GM23338 (cell line): ENCODE data around the gene CASP7. TPM values are rescaled to one million over a fixed set of nuclear protein-coding genes. Genes with fewer than 3 reads are reported as not detected.

ENCODE experiments used
- ATAC-seq: fragments of 200-7000 bp; cut with Tn5 transposase; 3 replicates; pipeline ENCODE4 v1.9.1; 2020
- DNase-seq: peaks from one replicate; pipeline ENCODE4 v3.0.0-alpha.2; 2015; ENCODE audit warnings: low spot score
- H2AFZ ChIP-seq: fragments of 200-600 bp; sonication (generic); 2 replicates; pipeline ENCODE4 v1.8.0; 2016; ENCODE audit warnings: antibody characterized with exemption, mild to moderate bottlenecking, moderate library complexity
- H3F3A ChIP-seq: fragments of 200-600 bp; sonication (generic); replicated peaks from 2 replicates; pipeline ENCODE4 v1.8.0; 2017; ENCODE audit warnings: antibody characterized with exemption, mixed run types, low read depth
- H3K27ac ChIP-seq: fragments of 200-600 bp; sonication (generic); 2 replicates; pipeline ENCODE4 v1.6.1; 2016; ENCODE audit warnings: low read depth
- H3K27me3 ChIP-seq: fragments of 200-600 bp; sonication (generic); 2 replicates; pipeline ENCODE4 v1.8.0; 2016; ENCODE audit warnings: mild to moderate bottlenecking, mixed run types, moderate library complexity; ENCODE audit not compliant: insufficient read depth
- H3K36me3 ChIP-seq: fragments of 200-600 bp; sonication (generic); 2 replicates; pipeline ENCODE4 v1.8.0; 2016; ENCODE audit warnings: mild to moderate bottlenecking; ENCODE audit not compliant: insufficient read depth
- H3K4me1 ChIP-seq: fragments of 200-600 bp; sonication (generic); 2 replicates; pipeline ENCODE4 v1.8.0; 2016; ENCODE audit warnings: mild to moderate bottlenecking, moderate library complexity; ENCODE audit not compliant: insufficient read depth
- H3K4me2 ChIP-seq: fragments of 200-600 bp; sonication (generic); 2 replicates; pipeline ENCODE4 v1.7.1; 2017; ENCODE audit warnings: mixed run types
- H3K4me3 ChIP-seq: fragments of 200-600 bp; sonication (generic); 2 replicates; pipeline ENCODE4 v1.6.1; 2016; ENCODE audit warnings: mixed run types
- H3K79me2 ChIP-seq: fragments of 200-600 bp; sonication (generic); replicated peaks from 2 replicates; pipeline ENCODE4 v1.8.0; 2017; ENCODE audit warnings: mild to moderate bottlenecking; ENCODE audit not compliant: insufficient read depth
- H3K9me2 ChIP-seq: fragments of 200-600 bp; sonication (generic); 2 replicates; pipeline ENCODE4 v1.8.0; 2017; ENCODE audit not compliant: insufficient read depth
- H4K20me1 ChIP-seq: fragments of 200-600 bp; sonication (generic); replicated peaks from 2 replicates; pipeline ENCODE4 v1.8.0; 2017; ENCODE audit warnings: mild to moderate bottlenecking; ENCODE audit not compliant: insufficient read depth
- H3K27ac Mint-ChIP-seq: 2 replicates; pipeline ENCODE4 v1.8.0; 2020; ENCODE audit warnings: inconsistent platforms, mild to moderate bottlenecking, moderate library complexity, mixed read lengths
- H3K27me3 Mint-ChIP-seq: 3 replicates; pipeline ENCODE4 v1.8.0; 2022; ENCODE audit warnings: low read depth, mild to moderate bottlenecking, moderate library complexity, mixed read lengths, inconsistent platforms; ENCODE audit not compliant: insufficient read depth, poor library complexity
- H3K36me3 Mint-ChIP-seq: 3 replicates; pipeline ENCODE4 v1.8.0; 2021; ENCODE audit warnings: low read depth, mild to moderate bottlenecking, inconsistent platforms, moderate library complexity, mixed read lengths
- H3K4me1 Mint-ChIP-seq: 3 replicates; pipeline ENCODE4 v1.8.0; 2020; ENCODE audit warnings: mild to moderate bottlenecking, inconsistent platforms, mixed read lengths
- H3K4me3 Mint-ChIP-seq: 3 replicates; pipeline ENCODE4 v1.8.0; 2021; ENCODE audit warnings: moderate library complexity, mild to moderate bottlenecking, inconsistent platforms, mixed read lengths
- H3K9me3 Mint-ChIP-seq: 3 replicates; pipeline ENCODE4 v1.8.0; 2020; ENCODE audit warnings: moderate library complexity, mild to moderate bottlenecking, inconsistent platforms, mixed read lengths
- CREB1 ChIP-seq: fragments of 250-450 bp; sonication (Bioruptor Pico); IDR thresholded peaks from 2 replicates; pipeline ENCODE4 v1.5.0; 2020; ENCODE audit warnings: low read depth, mild to moderate bottlenecking, moderate library complexity
- CTCF ChIP-seq, 2 experiments: fragments of 200-600 bp in 1 of 2; sonication (generic) in 1 of 2; conservative IDR thresholded peaks; 2 replicates each; pipeline versions ENCODE4 v1.5.1 to v1.6.1; 2016 to 2017; ENCODE audit warnings: antibody characterized with exemption in 2 of 2, low read depth in 2 of 2, mild to moderate bottlenecking in 2 of 2, moderate library complexity in 1 of 2
- EZH2 ChIP-seq: fragments of 200-600 bp; sonication (generic); IDR thresholded peaks from one replicate; pipeline ENCODE4 v1.8.0; 2017; ENCODE audit warnings: antibody characterized with exemption, mild to moderate bottlenecking, low read depth; ENCODE audit not compliant: unreplicated experiment
- EZH2phosphoT487 ChIP-seq: fragments of 200-600 bp; sonication (generic); IDR thresholded peaks from one replicate; pipeline ENCODE4 v1.8.1; 2018; ENCODE audit warnings: antibody characterized with exemption; ENCODE audit not compliant: unreplicated experiment
- JUNB ChIP-seq: IDR thresholded peaks from one replicate; pipeline ENCODE4 v1.6.1; 2016; ENCODE audit warnings: antibody characterized with exemption; ENCODE audit not compliant: unreplicated experiment
- NANOG ChIP-seq: IDR thresholded peaks from 2 replicates; pipeline ENCODE4 v1.6.1; 2016; ENCODE audit warnings: antibody characterized with exemption, borderline replicate concordance
- POLR2AphosphoS5 ChIP-seq: IDR thresholded peaks from 2 replicates; pipeline ENCODE4 v1.6.1; 2016; ENCODE audit warnings: antibody characterized with exemption, low read depth
- STAT1 ChIP-seq: IDR thresholded peaks from one replicate; pipeline ENCODE4 v1.6.1; 2016; ENCODE audit warnings: antibody characterized with exemption; ENCODE audit not compliant: unreplicated experiment
- ZNF114 ChIP-seq: fragments of 250-450 bp; sonication (Bioruptor Pico); IDR thresholded peaks from 2 replicates; pipeline ENCODE4 v1.5.0; 2020; ENCODE audit warnings: mild to moderate bottlenecking, moderate library complexity
- ZNF331 ChIP-seq: fragments of 250-450 bp; sonication (Bioruptor Pico); IDR thresholded peaks from 2 replicates; pipeline ENCODE4 v1.5.0; 2020; ENCODE audit warnings: low read depth, mild to moderate bottlenecking, moderate library complexity
- polyA plus RNA-seq: library from polyadenylated mRNA; unstranded; fragments of >200 nt; fragmentation: Nextera tagmentation; extraction: Ambion mirVana; gene quantifications from 2 replicates; pipeline ENCODE4 v1.2.1, GENCODE V29; 2016
- total RNA-seq: library from RNA; depleted of rRNA; stranded (reverse); fragments of >200 nt; shearing (Covaris generic); gene quantifications from 2 replicates; pipeline ENCODE4 v1.2.3, GENCODE V29; 2014
- TF ChIP-seq, protein P1 (sequence below): fragments of 250-450 bp; sonication (Bioruptor Pico); IDR thresholded peaks from 2 replicates; pipeline ENCODE4 v1.5.0; 2020; ENCODE audit warnings: mild to moderate bottlenecking, moderate library complexity
- TF ChIP-seq, protein P2 (sequence below): IDR thresholded peaks from one replicate; pipeline ENCODE4 v1.6.1; 2018; ENCODE audit warnings: antibody characterized with exemption; ENCODE audit not compliant: unreplicated experiment
- TF ChIP-seq, protein P3 (sequence below): IDR thresholded peaks from 2 replicates; pipeline ENCODE4 v1.6.1; 2016; ENCODE audit warnings: antibody characterized with exemption

Gene CASP7
- total and polyA plus RNA-seq, 2 experiments from 2014 or later: 2.1 to 7.0 TPM

GRCh38 chr10:113697595-113697994, 17.9 kb downstream of the CASP7 start:
- 0 out of 2 replicates have a peak, but pooled peaks cover 2% of the 10 kb centered on the region for H3K9me2 ChIP-seq
- no peak overlapping the region for H2AFZ ChIP-seq
- H3K36me3 ChIP-seq: no peaks in the 10 kb centered on the region
- H3K27me3 ChIP-seq: no peaks in the 10 kb centered on the region
- no peaks in the 10 kb centered on the region; the same call in none of the 2 replicates for H4K20me1 ChIP-seq
- ATAC-seq (no peak), DNase-seq (no peak)
- TF ChIP-seq, protein P1, sequence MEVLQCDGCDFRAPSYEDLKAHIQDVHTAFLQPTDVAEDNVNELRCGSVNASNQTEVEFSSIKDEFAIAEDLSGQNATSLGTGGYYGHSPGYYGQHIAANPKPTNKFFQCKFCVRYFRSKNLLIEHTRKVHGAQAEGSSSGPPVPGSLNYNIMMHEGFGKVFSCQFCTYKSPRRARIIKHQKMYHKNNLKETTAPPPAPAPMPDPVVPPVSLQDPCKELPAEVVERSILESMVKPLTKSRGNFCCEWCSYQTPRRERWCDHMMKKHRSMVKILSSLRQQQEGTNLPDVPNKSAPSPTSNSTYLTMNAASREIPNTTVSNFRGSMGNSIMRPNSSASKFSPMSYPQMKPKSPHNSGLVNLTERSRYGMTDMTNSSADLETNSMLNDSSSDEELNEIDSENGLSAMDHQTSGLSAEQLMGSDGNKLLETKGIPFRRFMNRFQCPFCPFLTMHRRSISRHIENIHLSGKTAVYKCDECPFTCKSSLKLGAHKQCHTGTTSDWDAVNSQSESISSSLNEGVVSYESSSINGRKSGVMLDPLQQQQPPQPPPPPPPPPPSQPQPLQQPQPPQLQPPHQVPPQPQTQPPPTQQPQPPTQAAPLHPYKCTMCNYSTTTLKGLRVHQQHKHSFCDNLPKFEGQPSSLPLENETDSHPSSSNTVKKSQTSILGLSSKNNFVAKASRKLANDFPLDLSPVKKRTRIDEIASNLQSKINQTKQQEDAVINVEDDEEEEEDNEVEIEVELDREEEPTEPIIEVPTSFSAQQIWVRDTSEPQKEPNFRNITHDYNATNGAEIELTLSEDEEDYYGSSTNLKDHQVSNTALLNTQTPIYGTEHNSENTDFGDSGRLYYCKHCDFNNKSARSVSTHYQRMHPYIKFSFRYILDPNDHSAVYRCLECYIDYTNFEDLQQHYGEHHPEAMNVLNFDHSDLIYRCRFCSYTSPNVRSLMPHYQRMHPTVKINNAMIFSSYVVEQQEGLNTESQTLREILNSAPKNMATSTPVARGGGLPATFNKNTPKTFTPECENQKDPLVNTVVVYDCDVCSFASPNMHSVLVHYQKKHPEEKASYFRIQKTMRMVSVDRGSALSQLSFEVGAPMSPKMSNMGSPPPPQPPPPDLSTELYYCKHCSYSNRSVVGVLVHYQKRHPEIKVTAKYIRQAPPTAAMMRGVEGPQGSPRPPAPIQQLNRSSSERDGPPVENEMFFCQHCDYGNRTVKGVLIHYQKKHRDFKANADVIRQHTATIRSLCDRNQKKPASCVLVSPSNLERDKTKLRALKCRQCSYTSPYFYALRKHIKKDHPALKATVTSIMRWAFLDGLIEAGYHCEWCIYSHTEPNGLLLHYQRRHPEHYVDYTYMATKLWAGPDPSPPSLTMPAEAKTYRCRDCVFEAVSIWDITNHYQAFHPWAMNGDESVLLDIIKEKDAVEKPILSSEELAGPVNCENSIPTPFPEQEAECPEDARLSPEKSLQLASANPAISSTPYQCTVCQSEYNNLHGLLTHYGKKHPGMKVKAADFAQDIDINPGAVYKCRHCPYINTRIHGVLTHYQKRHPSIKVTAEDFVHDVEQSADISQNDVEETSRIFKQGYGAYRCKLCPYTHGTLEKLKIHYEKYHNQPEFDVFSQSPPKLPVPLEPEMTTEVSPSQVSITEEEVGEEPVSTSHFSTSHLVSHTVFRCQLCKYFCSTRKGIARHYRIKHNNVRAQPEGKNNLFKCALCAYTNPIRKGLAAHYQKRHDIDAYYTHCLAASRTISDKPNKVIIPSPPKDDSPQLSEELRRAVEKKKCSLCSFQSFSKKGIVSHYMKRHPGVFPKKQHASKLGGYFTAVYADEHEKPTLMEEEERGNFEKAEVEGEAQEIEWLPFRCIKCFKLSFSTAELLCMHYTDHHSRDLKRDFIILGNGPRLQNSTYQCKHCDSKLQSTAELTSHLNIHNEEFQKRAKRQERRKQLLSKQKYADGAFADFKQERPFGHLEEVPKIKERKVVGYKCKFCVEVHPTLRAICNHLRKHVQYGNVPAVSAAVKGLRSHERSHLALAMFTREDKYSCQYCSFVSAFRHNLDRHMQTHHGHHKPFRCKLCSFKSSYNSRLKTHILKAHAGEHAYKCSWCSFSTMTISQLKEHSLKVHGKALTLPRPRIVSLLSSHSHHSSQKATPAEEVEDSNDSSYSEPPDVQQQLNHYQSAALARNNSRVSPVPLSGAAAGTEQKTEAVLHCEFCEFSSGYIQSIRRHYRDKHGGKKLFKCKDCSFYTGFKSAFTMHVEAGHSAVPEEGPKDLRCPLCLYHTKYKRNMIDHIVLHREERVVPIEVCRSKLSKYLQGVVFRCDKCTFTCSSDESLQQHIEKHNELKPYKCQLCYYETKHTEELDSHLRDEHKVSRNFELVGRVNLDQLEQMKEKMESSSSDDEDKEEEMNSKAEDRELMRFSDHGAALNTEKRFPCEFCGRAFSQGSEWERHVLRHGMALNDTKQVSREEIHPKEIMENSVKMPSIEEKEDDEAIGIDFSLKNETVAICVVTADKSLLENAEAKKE (CRISPR knock-in tag): no peak
- TF ChIP-seq CTCF (conservative IDR thresholded peaks at IDR 0.05; ENCODE audit: low read depth in 2 of 2): no peak
- no peak for TF ChIP-seq EZH2phosphoT487
- TF ChIP-seq STAT1: no peak
- no peak for TF ChIP-seq NANOG
- no peak for TF ChIP-seq ZNF331
- TF ChIP-seq, protein P2, sequence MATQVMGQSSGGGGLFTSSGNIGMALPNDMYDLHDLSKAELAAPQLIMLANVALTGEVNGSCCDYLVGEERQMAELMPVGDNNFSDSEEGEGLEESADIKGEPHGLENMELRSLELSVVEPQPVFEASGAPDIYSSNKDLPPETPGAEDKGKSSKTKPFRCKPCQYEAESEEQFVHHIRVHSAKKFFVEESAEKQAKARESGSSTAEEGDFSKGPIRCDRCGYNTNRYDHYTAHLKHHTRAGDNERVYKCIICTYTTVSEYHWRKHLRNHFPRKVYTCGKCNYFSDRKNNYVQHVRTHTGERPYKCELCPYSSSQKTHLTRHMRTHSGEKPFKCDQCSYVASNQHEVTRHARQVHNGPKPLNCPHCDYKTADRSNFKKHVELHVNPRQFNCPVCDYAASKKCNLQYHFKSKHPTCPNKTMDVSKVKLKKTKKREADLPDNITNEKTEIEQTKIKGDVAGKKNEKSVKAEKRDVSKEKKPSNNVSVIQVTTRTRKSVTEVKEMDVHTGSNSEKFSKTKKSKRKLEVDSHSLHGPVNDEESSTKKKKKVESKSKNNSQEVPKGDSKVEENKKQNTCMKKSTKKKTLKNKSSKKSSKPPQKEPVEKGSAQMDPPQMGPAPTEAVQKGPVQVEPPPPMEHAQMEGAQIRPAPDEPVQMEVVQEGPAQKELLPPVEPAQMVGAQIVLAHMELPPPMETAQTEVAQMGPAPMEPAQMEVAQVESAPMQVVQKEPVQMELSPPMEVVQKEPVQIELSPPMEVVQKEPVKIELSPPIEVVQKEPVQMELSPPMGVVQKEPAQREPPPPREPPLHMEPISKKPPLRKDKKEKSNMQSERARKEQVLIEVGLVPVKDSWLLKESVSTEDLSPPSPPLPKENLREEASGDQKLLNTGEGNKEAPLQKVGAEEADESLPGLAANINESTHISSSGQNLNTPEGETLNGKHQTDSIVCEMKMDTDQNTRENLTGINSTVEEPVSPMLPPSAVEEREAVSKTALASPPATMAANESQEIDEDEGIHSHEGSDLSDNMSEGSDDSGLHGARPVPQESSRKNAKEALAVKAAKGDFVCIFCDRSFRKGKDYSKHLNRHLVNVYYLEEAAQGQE: no peak
- TF ChIP-seq, protein P3, sequence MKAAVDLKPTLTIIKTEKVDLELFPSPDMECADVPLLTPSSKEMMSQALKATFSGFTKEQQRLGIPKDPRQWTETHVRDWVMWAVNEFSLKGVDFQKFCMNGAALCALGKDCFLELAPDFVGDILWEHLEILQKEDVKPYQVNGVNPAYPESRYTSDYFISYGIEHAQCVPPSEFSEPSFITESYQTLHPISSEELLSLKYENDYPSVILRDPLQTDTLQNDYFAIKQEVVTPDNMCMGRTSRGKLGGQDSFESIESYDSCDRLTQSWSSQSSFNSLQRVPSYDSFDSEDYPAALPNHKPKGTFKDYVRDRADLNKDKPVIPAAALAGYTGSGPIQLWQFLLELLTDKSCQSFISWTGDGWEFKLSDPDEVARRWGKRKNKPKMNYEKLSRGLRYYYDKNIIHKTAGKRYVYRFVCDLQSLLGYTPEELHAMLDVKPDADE: no peak
- no peak for TF ChIP-seq JUNB
- no peak for TF ChIP-seq POLR2AphosphoS5
- no peak for TF ChIP-seq ZNF114 (CRISPR knock-in tag)
- TF ChIP-seq EZH2: no peak
- TF ChIP-seq CREB1 (CRISPR knock-in tag): no peak
- Mint-ChIP-seq H3K27me3 (no peaks in the 10 kb centered on the region), H3K36me3 (peaks cover 14% of the 10 kb centered on the region), H3K27ac (no peak overlapping the region), H3K4me3 (no peak overlapping the region), H3K9me3 (peaks cover 8% of the 10 kb centered on the region), H3K4me1 (peaks cover 7% of the 10 kb centered on the region; the same call in 1 of the 3 replicates)
- no peak overlapping the region for H3K4me2 ChIP-seq
- no peak overlapping the region for H3K4me3 ChIP-seq
- H3F3A ChIP-seq: no peaks in the 10 kb centered on the region
- peaks cover 5% of the 10 kb centered on the region; the same call in 1 of the 2 replicates for H3K4me1 ChIP-seq
- no peak overlapping the region for H3K27ac ChIP-seq
- 0 out of 2 replicates have a peak, but pooled peaks cover 4% of the 10 kb centered on the region for H3K79me2 ChIP-seq
